DMS79 treated with DMSO at 0.1 percent for 48 hours (cell line): ENCODE measurements around the gene EPC2.
A peak's percentile ranks its signal among the peaks of the same experiment; 100 is the strongest.
"Not testable (repeated sequence)": the region's sequence is repeated elsewhere in the genome, so short reads cannot be mapped to it uniquely, and the experiment has no call there.

Experiments used
- DNase-seq: peaks from one replicate; lab custom pipeline; 2025; lab: John Stamatoyannopoulos, UW

Gene EPC2

GRCh38 chr2:148640767-148641166, 3.8 kb upstream of the EPC2 start:
- DNase-seq, result no peak

- DNase-seq, result no peak
Observed at GRCh38 chr2:148642112-148642744, 2.3 kb upstream of the EPC2 start.

- peak; percentile 7 for DNase-seq
Observed at GRCh38 chr2:148642891-148643416, 1.6 kb upstream of the EPC2 start.

- peak; percentile 23 for DNase-seq
Observed at GRCh38 chr2:148643421-148643820, 1.1 kb upstream of the EPC2 start.

- DNase-seq, result peak; percentile 89
Observed at GRCh38 chr2:148644883-148645538, 460 bp downstream of the EPC2 start.

GRCh38 chr2:148645539-148646230, 1.1 kb downstream of the EPC2 start:
- peak; percentile 84 for DNase-seq

GRCh38 chr2:148646231-148646559, 1.6 kb downstream of the EPC2 start:
- DNase-seq, result no peak

- not testable (repeated sequence) for DNase-seq
Observed at GRCh38 chr2:148647711-148648110, 3.2 kb downstream of the EPC2 start.

- no peak for DNase-seq
Observed at GRCh38 chr2:148649936-148650335, 5.4 kb downstream of the EPC2 start.

- no peak for DNase-seq
Observed at GRCh38 chr2:148650881-148651280, 6.3 kb downstream of the EPC2 start.

- DNase-seq, result no peak
Observed at GRCh38 chr2:148651972-148652371, 7.4 kb downstream of the EPC2 start.

- DNase-seq, result no peak
Observed at GRCh38 chr2:148653437-148653836, 8.9 kb downstream of the EPC2 start.

- no peak for DNase-seq
Observed at GRCh38 chr2:148654435-148654834, 9.9 kb downstream of the EPC2 start.

GRCh38 chr2:148656516-148656915, 12.0 kb downstream of the EPC2 start:
- DNase-seq, result no peak

GRCh38 chr2:148658807-148659722, 14.5 kb downstream of the EPC2 start:
- DNase-seq, result no peak

GRCh38 chr2:148660999-148661398, 16.4 kb downstream of the EPC2 start:
- no peak for DNase-seq

GRCh38 chr2:148662332-148662731, 17.8 kb downstream of the EPC2 start:
- not testable (repeated sequence) for DNase-seq

- no peak for DNase-seq
Observed at GRCh38 chr2:148664229-148664628, 19.7 kb downstream of the EPC2 start.

GRCh38 chr2:148666555-148666954, 22.0 kb downstream of the EPC2 start:
- no peak for DNase-seq

- DNase-seq, result no peak
Observed at GRCh38 chr2:148667113-148667836, 22.7 kb downstream of the EPC2 start.

GRCh38 chr2:148670773-148671172, 26.2 kb downstream of the EPC2 start:
- no peak for DNase-seq
